ENCODE results near the gene ZBTB46.
"Not testable (repeated sequence)": the region's sequence is repeated elsewhere in the genome, so short reads cannot be mapped to it uniquely, and the experiment has no call there.

Gene ZBTB46

DNA sequence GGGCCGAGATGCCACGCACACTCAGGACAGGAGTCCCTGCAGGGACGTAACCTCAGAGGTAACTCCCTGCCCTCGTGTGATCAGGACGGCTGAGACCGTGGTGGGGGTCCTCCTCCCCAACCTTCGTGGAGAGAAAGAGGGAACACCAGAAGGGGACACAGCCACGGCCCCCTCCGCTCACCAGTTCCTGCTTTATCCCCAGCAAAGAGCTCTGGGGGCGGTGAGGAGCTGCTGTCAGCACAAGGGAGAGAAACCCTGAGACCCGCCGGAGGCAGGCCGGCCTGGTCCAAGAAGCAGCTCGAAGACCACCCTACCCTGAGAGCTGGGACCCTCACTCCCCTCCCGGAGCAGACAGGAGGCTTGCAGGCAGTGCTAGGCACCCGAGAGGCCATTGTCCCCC lies 47.1 kb downstream of the ZBTB46 start:
- DNase-seq, result no peak

- peak; percentile 67 for DNase-seq
These were observed 48.5 kb downstream of the ZBTB46 start for GRCh38 chr20:63782521-63782971.

- peak; percentile 68 for DNase-seq
These were observed 49.0 kb downstream of the ZBTB46 start for GRCh38 chr20:63782051-63782471.

DNA sequence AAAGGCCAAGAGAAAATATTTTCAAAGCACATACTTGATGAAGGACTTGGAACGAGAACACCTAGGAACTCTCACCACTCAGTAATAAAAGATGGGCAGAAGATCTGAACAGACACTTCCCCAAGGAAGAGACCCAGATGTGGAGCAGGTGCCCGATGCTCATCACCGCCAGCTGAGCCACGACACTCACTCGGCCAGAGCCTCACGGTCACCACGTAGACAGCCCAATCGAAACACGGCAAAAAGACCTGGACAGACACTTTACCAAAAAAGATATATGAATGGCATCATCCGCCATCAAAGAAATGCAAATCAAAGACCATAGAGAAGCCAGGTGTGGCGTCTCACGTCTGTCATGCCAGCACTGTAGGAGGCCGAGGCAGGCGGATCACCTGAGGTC lies 49.9 kb downstream of the ZBTB46 start:
- no peak for DNase-seq

DNA sequence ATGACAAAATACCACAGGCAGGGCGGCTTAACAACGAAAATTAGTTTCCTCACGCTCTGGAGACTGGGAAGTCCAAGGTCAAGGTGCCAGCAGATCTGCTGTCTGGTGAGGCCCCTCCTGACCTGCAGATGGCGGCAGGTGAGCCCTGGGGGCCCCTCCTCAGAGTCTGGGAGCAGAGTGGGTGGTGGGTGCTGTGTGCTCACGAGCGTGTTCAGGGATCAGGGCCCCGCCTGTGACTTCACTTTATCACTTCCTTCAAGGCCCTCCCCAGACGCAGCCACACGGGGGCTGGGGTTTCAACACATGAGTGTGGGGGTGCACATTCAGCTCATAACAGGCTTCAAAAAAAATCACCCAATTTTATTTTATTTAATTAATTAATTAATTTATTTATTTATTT lies 52.2 kb downstream of the ZBTB46 start:
- DNase-seq, result no peak

DNA sequence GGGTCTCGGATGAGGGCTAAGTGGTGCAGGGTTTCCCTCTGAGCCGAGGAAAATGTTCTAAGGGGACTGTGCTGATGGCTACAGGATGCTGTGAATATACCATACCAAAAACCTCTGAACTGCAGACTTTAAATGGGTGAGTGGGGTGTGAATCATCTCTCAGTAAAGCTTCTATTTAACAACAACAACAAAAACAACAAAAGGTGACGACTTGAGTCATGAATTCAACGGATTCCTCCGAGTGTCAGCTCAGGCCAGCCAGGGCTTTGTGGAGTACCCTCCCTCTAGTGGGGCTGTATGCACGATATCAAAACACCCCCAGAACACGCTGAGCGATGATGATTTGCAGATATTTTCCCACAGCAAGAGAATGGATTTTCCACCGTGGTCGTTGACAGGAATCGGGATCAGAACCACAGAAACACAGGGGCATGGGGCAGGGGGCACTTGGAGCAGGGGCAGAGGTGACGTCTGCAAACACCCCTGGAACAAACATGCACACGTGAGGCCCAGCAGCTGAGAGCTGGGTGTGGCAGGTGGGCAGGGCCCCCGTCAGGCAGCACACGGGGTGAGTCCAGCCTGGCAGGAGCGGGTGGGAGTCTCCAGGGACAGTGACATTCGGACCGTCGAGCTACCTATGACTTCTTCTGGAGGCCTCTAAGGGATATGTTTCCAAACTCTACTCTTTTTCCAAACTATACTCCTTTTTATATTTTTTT lies 52.9 kb downstream of the ZBTB46 start:
- no peak for DNase-seq

- DNase-seq, result no peak
These were observed 53.5 kb downstream of the ZBTB46 start for GRCh38 chr20:63777614-63778013.

DNA sequence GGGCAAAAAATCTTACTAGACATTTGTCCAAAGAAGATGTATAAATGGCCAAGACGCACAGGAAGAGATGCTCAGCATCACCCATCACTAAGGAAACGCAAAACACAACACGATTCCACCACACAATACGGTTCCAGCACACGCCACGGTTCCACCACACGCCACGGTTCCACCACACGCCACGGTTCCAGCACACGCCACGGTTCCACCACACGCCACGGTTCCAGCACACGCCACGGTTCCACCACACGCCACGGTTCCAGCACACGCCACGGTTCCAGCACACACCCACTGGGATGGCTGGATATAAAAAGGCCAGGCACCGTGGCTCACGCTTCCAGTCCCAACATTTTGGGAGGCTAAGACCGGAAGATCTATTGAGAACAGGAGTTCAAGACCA lies 54.2 kb downstream of the ZBTB46 start:
- DNase-seq, result not testable (repeated sequence)

DNA sequence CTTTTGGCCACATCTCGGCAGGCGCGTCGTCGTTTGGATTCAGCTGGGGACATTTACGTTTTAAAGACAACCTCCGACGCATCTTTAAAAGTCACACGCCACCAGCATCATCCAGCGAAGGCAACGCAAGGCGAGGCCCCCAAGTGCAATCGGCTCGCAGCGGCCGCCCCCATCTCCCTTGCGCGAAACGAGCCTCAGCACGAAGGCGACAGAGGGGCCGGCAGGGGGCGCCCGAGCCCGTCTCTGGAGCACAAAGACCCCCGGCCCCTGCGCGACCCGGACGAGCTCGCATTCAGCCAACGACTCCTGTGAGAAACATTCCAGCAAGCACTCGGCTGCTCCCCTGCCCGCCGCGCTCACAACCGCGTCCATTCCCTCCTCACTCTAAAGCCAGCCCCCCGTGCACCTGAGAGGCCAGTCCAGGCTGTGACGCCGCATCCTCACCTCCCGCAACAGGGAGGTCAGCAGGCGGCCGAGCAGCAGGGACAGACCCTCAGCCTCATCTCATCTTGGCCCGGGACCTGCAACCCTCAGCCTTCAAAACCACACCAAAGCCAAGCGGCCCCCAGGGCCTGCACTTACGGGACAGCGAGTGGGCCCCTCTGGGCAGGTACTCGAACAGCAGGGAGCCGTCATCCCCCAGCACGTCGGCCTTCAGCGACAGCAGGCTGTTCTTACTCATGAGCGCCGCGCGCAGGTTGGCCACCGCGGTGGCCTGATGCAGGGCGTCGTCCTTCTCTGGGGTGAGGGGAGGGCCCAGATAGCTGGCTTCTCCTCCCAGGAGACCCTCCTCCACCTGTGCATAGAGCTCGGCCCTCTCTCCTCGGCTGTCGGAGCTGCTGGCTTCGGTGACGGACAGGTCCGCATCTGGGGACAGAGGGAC lies 55.7 kb downstream of the ZBTB46 start:
- DNase-seq, result peak; percentile 74

- no peak for DNase-seq
These were observed 56.8 kb downstream of the ZBTB46 start for GRCh38 chr20:63774306-63774705.

DNA sequence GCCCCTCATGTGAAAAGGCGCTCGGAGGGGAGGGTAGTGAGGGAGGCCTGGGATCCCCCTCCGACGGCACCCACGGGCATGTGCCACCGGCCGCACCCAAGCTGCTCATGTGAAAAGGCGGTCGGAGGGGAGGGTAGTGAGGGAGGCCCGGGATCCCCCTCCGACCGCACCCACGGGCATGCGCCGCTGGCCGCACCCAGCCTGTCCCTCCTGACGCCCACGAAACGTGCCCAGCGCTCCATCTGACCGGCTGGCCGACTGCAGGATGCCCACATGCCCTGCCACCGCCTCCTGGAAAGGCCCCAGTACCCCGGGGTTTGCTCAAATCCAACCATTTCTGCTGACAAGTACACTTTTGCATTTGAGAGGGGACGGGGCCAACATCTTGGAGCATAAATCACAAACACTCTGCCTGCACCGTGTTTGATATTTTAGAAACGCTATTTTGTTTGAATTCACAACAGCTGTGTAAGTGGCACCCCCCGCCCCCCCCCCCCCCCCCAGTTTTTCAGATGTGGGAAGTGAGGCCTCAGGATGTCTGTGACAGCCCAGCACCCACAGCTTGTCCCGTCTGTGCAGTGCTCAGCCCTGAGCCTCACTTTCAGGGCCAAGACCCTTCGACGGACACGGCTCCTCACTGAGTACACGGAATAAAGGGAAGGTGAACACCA lies 57.4 kb downstream of the ZBTB46 start:
- DNase-seq, result no peak

GRCh38 chr20:63772781-63773518 lies 58.1 kb downstream of the ZBTB46 start:
- DNase-seq, result no peak

- DNase-seq, result no peak
These were observed 59.9 kb downstream of the ZBTB46 start for GRCh38 chr20:63771046-63771707.

DNA sequence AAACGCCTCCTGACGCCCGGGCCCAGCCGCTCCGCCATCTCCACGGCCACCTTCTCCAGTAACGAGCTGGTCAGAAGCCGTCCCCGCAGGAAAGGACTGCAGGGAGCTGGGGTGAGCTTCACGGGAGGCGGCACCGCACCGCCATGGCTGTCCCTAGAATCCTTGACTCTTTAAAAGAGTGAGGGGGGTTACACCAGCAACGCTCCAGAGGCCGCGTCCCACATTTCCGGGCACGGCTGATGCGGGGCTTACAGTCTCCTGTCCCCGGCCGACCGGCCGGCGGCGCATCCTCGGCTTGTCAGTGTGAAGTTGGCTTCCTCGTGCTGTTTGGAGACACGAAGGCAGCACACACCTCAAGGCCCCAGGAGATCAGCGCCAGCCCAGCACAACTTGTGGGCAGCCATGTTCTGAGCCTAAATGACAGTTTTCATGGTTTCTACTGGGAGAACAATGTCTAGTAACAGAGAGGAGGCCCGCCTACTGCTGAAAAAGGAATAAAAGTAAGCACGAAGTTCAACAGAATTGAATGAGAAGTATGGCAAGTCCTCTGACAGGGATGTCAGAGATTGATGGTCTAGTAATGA lies 61.1 kb downstream of the ZBTB46 start:
- no peak for DNase-seq

GRCh38 chr20:63768591-63769515 lies 62.2 kb downstream of the ZBTB46 start:
- DNase-seq, result no peak

- DNase-seq, result no peak
These were observed 63.2 kb downstream of the ZBTB46 start for GRCh38 chr20:63767886-63768285.

- DNase-seq, result no peak
These were observed 63.6 kb downstream of the ZBTB46 start for GRCh38 chr20:63767456-63767855.

DNA sequence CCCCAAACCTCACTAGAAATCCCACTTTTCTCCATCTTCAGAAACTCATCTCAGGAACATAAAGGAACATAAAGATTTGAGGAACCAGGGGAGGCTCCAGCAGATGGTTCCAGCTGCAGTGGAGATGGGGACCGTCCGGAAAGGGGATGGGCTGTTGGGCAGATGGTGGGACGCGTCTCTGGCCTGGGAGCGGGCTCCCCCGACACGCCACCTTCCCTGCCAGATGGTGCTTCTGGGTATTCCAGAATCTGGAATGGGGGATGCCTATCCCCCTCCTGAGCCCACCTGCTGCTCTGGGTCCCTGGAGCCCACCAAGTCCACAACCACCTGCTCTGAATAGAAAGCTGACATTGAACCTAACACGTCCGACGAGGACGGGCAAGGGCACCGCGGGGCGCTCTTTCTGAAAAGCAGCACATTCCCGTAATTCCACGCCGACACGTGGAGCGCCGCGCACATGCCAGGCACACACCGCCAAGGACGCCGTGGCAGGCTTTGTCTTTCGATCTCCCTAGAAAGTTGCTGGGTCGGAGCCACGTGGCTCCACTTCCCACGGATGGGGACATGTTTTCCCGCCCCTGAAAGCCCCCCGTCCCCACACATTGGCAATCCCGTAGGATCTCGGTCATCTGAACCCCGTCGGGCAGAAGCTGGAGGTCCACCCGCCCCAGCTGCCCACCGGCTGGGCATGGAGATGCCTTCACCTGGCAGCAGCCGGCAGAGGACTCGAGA lies 64.2 kb downstream of the ZBTB46 start:
- DNase-seq, result no peak

- no peak for DNase-seq
These were observed 65.2 kb downstream of the ZBTB46 start for GRCh38 chr20:63765902-63766301.

Measured in activated effector memory CD4-positive, alpha-beta T cell treated with anti-CD3 and anti-CD28 coated beads, Interleukin-2, amount 50 U/mL, for 16 hours (primary cell).